CMK (cell line): ENCODE results near the gene UTS2.

Experiments
- DNase-seq: peaks from one replicate; pipeline ENCODE4 v3.0.0-alpha.2; 2010; ENCODE audit warnings: low read depth

Gene UTS2

GRCh38 chr1:7852804-7853683 lies at the start of gene UTS2:
Gene UTS2, minus strand, starts transcription at chr1:7853065. Its CDS starts 62 bp downstream, at chr1:7853003.
- DNase-seq, result no peak

- DNase-seq, result peak; percentile 82
Observed at GRCh38 chr1:7899741-7900140, 46.9 kb upstream of the UTS2 start.

GRCh38 chr1:7898962-7899361 lies 46.1 kb upstream of the UTS2 start:
- DNase-seq, result no peak

GRCh38 chr1:7896994-7897393 lies 44.1 kb upstream of the UTS2 start:
- DNase-seq, result no peak

- no peak for DNase-seq
Observed at GRCh38 chr1:7893529-7894180, 40.8 kb upstream of the UTS2 start.

- DNase-seq, result no peak
Observed at GRCh38 chr1:7891804-7892203, 38.9 kb upstream of the UTS2 start.

GRCh38 chr1:7890853-7891252 lies 38.0 kb upstream of the UTS2 start:
- no peak for DNase-seq

GRCh38 chr1:7888248-7889081 lies 35.6 kb upstream of the UTS2 start:
- no peak for DNase-seq

- DNase-seq, result no peak
Observed at GRCh38 chr1:7886405-7886745, 33.5 kb upstream of the UTS2 start.

- DNase-seq, result no peak
Observed at GRCh38 chr1:7885513-7886404, 32.9 kb upstream of the UTS2 start.

GRCh38 chr1:7884757-7885156 lies 31.9 kb upstream of the UTS2 start:
- DNase-seq, result no peak

GRCh38 chr1:7879228-7879627 lies 26.4 kb upstream of the UTS2 start:
- DNase-seq, result no peak

GRCh38 chr1:7878027-7878426 lies 25.2 kb upstream of the UTS2 start:
- no peak for DNase-seq

GRCh38 chr1:7873801-7874795 lies 21.2 kb upstream of the UTS2 start:
- DNase-seq, result no peak

- no peak for DNase-seq
Observed at GRCh38 chr1:7871136-7871535, 18.3 kb upstream of the UTS2 start.

GRCh38 chr1:7869136-7869920 lies 16.5 kb upstream of the UTS2 start:
- no peak for DNase-seq

- DNase-seq, result no peak
Observed at GRCh38 chr1:7868070-7868780, 15.4 kb upstream of the UTS2 start.

GRCh38 chr1:7865978-7866377 lies 13.1 kb upstream of the UTS2 start:
- DNase-seq, result no peak

GRCh38 chr1:7863756-7864328 lies 11.0 kb upstream of the UTS2 start:
- DNase-seq, result no peak
